ENCODE data around the gene ABCA6.

ABCA6 gene

GRCh38 chr17:69166957-69167356, 25.3 kb upstream of the ABCA6 start:
- peak overlapping the region; percentile 18 for H3K27ac Mint-ChIP-seq
- no peaks in the 10 kb centered on the region for H3K27me3 Mint-ChIP-seq
- peaks cover 64% of the 10 kb centered on the region for H3K36me3 Mint-ChIP-seq (ENCODE audit: low read depth)
- intact Hi-C loops (cut with micrococcal nuclease): no loop called here
- H3K4me1 Mint-ChIP-seq (ENCODE audit: low read depth): peaks cover 26% of the 10 kb centered on the region
- H3K4me3 Mint-ChIP-seq: no peak overlapping the region
- H3K9me3 Mint-ChIP-seq: peaks cover 56% of the 10 kb centered on the region

- Mint-ChIP-seq H3K4me3 (no peak overlapping the region), H3K27ac (peak overlapping the region; percentile 67), H3K27me3 (no peaks in the 10 kb centered on the region), H3K4me1 (ENCODE audit: low read depth) (peaks cover 14% of the 10 kb centered on the region), H3K9me3 (peaks cover 55% of the 10 kb centered on the region), H3K36me3 (ENCODE audit: low read depth) (peaks cover 55% of the 10 kb centered on the region)
- intact Hi-C loops (cut with micrococcal nuclease): no loop called here
These were observed 22.5 kb upstream of the ABCA6 start for GRCh38 chr17:69164206-69164605.

- H3K36me3 Mint-ChIP-seq (ENCODE audit: low read depth): peaks cover 45% of the 10 kb centered on the region
- no peak overlapping the region for H3K4me3 Mint-ChIP-seq
- intact Hi-C loops (cut with micrococcal nuclease): no loop called here
- peak overlapping the region; percentile 63 for H3K27ac Mint-ChIP-seq
- H3K4me1 Mint-ChIP-seq (ENCODE audit: low read depth): peaks cover 13% of the 10 kb centered on the region
- peaks cover 38% of the 10 kb centered on the region for H3K9me3 Mint-ChIP-seq
- H3K27me3 Mint-ChIP-seq: no peaks in the 10 kb centered on the region
These were observed 17.7 kb upstream of the ABCA6 start for GRCh38 chr17:69159418-69159817.

GRCh38 chr17:69154267-69154666, 12.6 kb upstream of the ABCA6 start:
- H3K36me3 Mint-ChIP-seq (ENCODE audit: low read depth): peaks cover 46% of the 10 kb centered on the region
- no peak overlapping the region for H3K4me3 Mint-ChIP-seq
- intact Hi-C loops (cut with micrococcal nuclease): loop anchor here (5.0 kb wide), 1 partner anchor 38 kb away; no protein-coding TSS in a partner anchor

GRCh38 chr17:69150333-69150732, 8.6 kb upstream of the ABCA6 start:
- no peak overlapping the region for H3K4me3 Mint-ChIP-seq
- H3K36me3 Mint-ChIP-seq (ENCODE audit: low read depth): peaks cover 38% of the 10 kb centered on the region
- no peaks in the 10 kb centered on the region for H3K27me3 Mint-ChIP-seq
- H3K4me1 Mint-ChIP-seq (ENCODE audit: low read depth): peaks cover 15% of the 10 kb centered on the region
- H3K27ac Mint-ChIP-seq: no peak overlapping the region
- intact Hi-C loops (cut with micrococcal nuclease): loop anchor here (5.0 kb wide), 1 partner anchor 42 kb away; no protein-coding TSS in a partner anchor
- H3K9me3 Mint-ChIP-seq: peaks cover 56% of the 10 kb centered on the region

More at GRCh38 chr17:69154267-69154666, 12.6 kb upstream of the ABCA6 start:
- peaks cover 14% of the 10 kb centered on the region for H3K4me1 Mint-ChIP-seq (ENCODE audit: low read depth)
- no peaks in the 10 kb centered on the region for H3K27me3 Mint-ChIP-seq
- peaks cover 59% of the 10 kb centered on the region for H3K9me3 Mint-ChIP-seq
- H3K27ac Mint-ChIP-seq: no peak overlapping the region

- Mint-ChIP-seq H3K4me3 (no peak overlapping the region), H3K27ac (no peak overlapping the region), H3K9me3 (peaks cover 64% of the 10 kb centered on the region), H3K27me3 (no peaks in the 10 kb centered on the region), H3K4me1 (ENCODE audit: low read depth) (peaks cover 40% of the 10 kb centered on the region), H3K36me3 (ENCODE audit: low read depth) (peaks cover 60% of the 10 kb centered on the region)
- intact Hi-C loops (cut with micrococcal nuclease): no loop called here
These were observed 5.8 kb upstream of the ABCA6 start for GRCh38 chr17:69147460-69147859.

- H3K27ac Mint-ChIP-seq: peak overlapping the region; percentile 99
These were observed 2.9 kb upstream of the ABCA6 start for GRCh38 chr17:69144331-69145255.

GRCh38 chr17:69143683-69144231, 2.1 kb upstream of the ABCA6 start:
- H3K27ac Mint-ChIP-seq: peak overlapping the region; percentile 99

More at GRCh38 chr17:69144331-69145255, 2.9 kb upstream of the ABCA6 start:
- H3K27me3 Mint-ChIP-seq: no peaks in the 10 kb centered on the region
- H3K4me3 Mint-ChIP-seq: peak overlapping the region; percentile 66
- peaks cover 45% of the 10 kb centered on the region for H3K36me3 Mint-ChIP-seq (ENCODE audit: low read depth)
- intact Hi-C loops (cut with micrococcal nuclease): loop anchor here (5.0 kb wide), 1 partner anchor 33 kb away; no protein-coding TSS in a partner anchor
- peaks cover 32% of the 10 kb centered on the region for H3K4me1 Mint-ChIP-seq (ENCODE audit: low read depth)
- H3K9me3 Mint-ChIP-seq: peaks cover 43% of the 10 kb centered on the region

GRCh38 chr17:69143151-69143550, 1.5 kb upstream of the ABCA6 start:
- Mint-ChIP-seq H3K27ac (peak overlapping the region; percentile 99), H3K4me1 (ENCODE audit: low read depth) (peaks cover 32% of the 10 kb centered on the region), H3K4me3 (no peak overlapping the region), H3K9me3 (peaks cover 37% of the 10 kb centered on the region), H3K36me3 (ENCODE audit: low read depth) (peaks cover 55% of the 10 kb centered on the region), H3K27me3 (no peaks in the 10 kb centered on the region)
- intact Hi-C loops (cut with micrococcal nuclease): loop anchor here (5.0 kb wide), 1 partner anchor 34 kb away; no protein-coding TSS in a partner anchor

More at GRCh38 chr17:69143683-69144231, 2.1 kb upstream of the ABCA6 start:
- intact Hi-C loops (cut with micrococcal nuclease): loop anchor here (5.0 kb wide), 1 partner anchor 34 kb away; no protein-coding TSS in a partner anchor
- Mint-ChIP-seq H3K36me3 (ENCODE audit: low read depth) (peaks cover 50% of the 10 kb centered on the region), H3K9me3 (peaks cover 37% of the 10 kb centered on the region), H3K4me3 (no peak overlapping the region), H3K4me1 (ENCODE audit: low read depth) (peaks cover 32% of the 10 kb centered on the region), H3K27me3 (no peaks in the 10 kb centered on the region)

- Mint-ChIP-seq H3K4me3 (peak overlapping the region; percentile 60), H3K27me3 (no peaks in the 10 kb centered on the region)
- intact Hi-C loops (cut with micrococcal nuclease): loop anchor here (5.0 kb wide), 1 partner anchor 35 kb away; no protein-coding TSS in a partner anchor
These were observed 594 bp upstream of the ABCA6 start for GRCh38 chr17:69142175-69142802.

GRCh38 chr17:69134112-69134511, 7.6 kb downstream of the ABCA6 start:
- Mint-ChIP-seq H3K36me3 (ENCODE audit: low read depth) (peaks cover 96% of the 10 kb centered on the region), H3K4me1 (ENCODE audit: low read depth) (peaks cover 12% of the 10 kb centered on the region), H3K4me3 (no peak overlapping the region), H3K27ac (peak overlapping the region; percentile 60), H3K27me3 (no peaks in the 10 kb centered on the region), H3K9me3 (peaks cover 27% of the 10 kb centered on the region)
- intact Hi-C loops (cut with micrococcal nuclease): loop anchor here (10.0 kb wide), 2 partner anchors 69 to 101 kb away; partner anchors contain the start of gene ABCA9

More at GRCh38 chr17:69142175-69142802, 594 bp upstream of the ABCA6 start:
- H3K27ac Mint-ChIP-seq: peak overlapping the region; percentile 93
- H3K36me3 Mint-ChIP-seq (ENCODE audit: low read depth): peaks cover 60% of the 10 kb centered on the region
- H3K9me3 Mint-ChIP-seq: peaks cover 33% of the 10 kb centered on the region
- H3K4me1 Mint-ChIP-seq (ENCODE audit: low read depth): peaks cover 32% of the 10 kb centered on the region

- peaks cover 21% of the 10 kb centered on the region for H3K4me1 Mint-ChIP-seq (ENCODE audit: low read depth)
- peak overlapping the region; percentile 93 for H3K27ac Mint-ChIP-seq
- intact Hi-C loops (cut with micrococcal nuclease): loop anchor here (10.0 kb wide), 2 partner anchors 66 to 104 kb away; partner anchors contain the start of gene ABCA9
- H3K4me3 Mint-ChIP-seq: no peak overlapping the region
- peaks cover 47% of the 10 kb centered on the region for H3K9me3 Mint-ChIP-seq
- peaks cover 98% of the 10 kb centered on the region for H3K36me3 Mint-ChIP-seq (ENCODE audit: low read depth)
- H3K27me3 Mint-ChIP-seq: no peaks in the 10 kb centered on the region
These were observed 10.9 kb downstream of the ABCA6 start for GRCh38 chr17:69130627-69131296.

GRCh38 chr17:69123626-69124025, 18.1 kb downstream of the ABCA6 start:
- peaks cover 89% of the 10 kb centered on the region for H3K36me3 Mint-ChIP-seq (ENCODE audit: low read depth)
- H3K27me3 Mint-ChIP-seq: no peaks in the 10 kb centered on the region
- H3K27ac Mint-ChIP-seq: no peak overlapping the region
- H3K9me3 Mint-ChIP-seq: peaks cover 50% of the 10 kb centered on the region
- no peak overlapping the region for H3K4me3 Mint-ChIP-seq
- intact Hi-C loops (cut with micrococcal nuclease): loop anchor here (10.0 kb wide), 2 partner anchors 51 to 349 kb away; no protein-coding TSS in a partner anchor
- peaks cover 37% of the 10 kb centered on the region for H3K4me1 Mint-ChIP-seq (ENCODE audit: low read depth)

Data from dendritic cell treated with granulocyte-macrophage colony-stimulating factor and Interleukin-4, amounts not matched to agents 40 ng/mL and 50 ng/mL, for 4 days (primary cell).